Colonic mucosa (tissue), 4 donors: Measurements from ENCODE around the gene RAB12. TPM values are rescaled to one million over a fixed set of nuclear protein-coding genes. Genes with fewer than 3 reads are reported as not detected.

ENCODE experiments used
- DNase-seq: peaks from one replicate; pipeline ENCODE4 v3.0.0-alpha.2; 2020
- H3K27ac ChIP-seq: fragments of 200-600 bp; one replicate; pipeline ENCODE4 v1.8.0; 2021
- H3K27me3 ChIP-seq: fragments of 200-600 bp; one replicate; pipeline ENCODE4 v1.8.0; 2021
- H3K36me3 ChIP-seq: fragments of 200-600 bp; one replicate; pipeline ENCODE4 v1.8.0; 2021
- H3K4me1 ChIP-seq: fragments of 200-600 bp; one replicate; pipeline ENCODE4 v1.8.0; 2021; ENCODE audit warnings: mild to moderate bottlenecking
- H3K4me3 ChIP-seq: fragments of 200-600 bp; one replicate; pipeline ENCODE4 v1.8.0; 2021
- H3K9ac ChIP-seq, 2 donors: one replicate each; pipeline ENCODE4 v1.7.0; 2013; ENCODE audit warnings: control low read depth in 2 of 2, low read depth in 2 of 2, low read length in 2 of 2
- H3K9me3 ChIP-seq: fragments of 200-600 bp; one replicate; pipeline ENCODE4 v1.8.0; 2021
- intact Hi-C: fragments of 100-400 bp; cut with DNase I; formaldehyde crosslinking; loops from one replicate; pipeline ENCODE4 v1.14.1; 2022
- total RNA-seq, 2 donors: library from RNA; stranded (reverse); fragmentation: NEBNext Ultra II Directional in 1 of 2; extraction: Animal tissue kit (Norgen Biotek cat#: 25700) in 1 of 2; gene quantifications; one replicate each; pipeline ENCODE4 v1.2.1, GENCODE V29; 2021
- TF ChIP-seq, protein P1 (sequence below): fragments of 200-600 bp; IDR thresholded peaks from one replicate; pipeline ENCODE4 v1.8.0; 2022; ENCODE audit warnings: antibody characterized with exemption, mild to moderate bottlenecking
- donor health status: healthy.
- donor health status: DM: no; HTN: no; CAD: no.
- donor health status: DM: no; HTN: no; CAD: no.

The RAB12 gene
- total RNA-seq, 2 donors from 2014 or later: 11.2 to 19.6 TPM

DNA sequence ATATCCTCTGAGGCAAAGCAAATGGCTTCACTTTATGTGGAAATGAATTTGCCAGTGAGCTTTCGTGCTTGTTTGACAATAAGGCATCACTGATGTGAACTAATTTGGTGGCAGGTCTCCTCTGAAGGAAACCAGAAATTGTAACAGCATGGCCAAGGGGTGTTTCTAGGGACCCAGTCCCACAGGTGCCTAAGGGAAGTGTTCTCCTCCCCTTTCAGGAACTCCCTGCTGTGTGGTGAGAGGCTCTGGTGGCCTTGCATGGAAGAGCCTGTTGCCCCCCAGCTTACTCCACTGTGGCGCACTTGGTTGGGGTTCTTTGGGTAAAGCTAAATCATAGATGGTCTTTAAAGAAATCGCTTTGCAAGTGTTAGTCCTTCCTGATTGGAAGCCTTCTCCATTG lies 20.4 kb downstream of the RAB12 start:
- no peak overlapping the region for H3K9ac ChIP-seq
- H3K9me3 ChIP-seq: no peaks in the 10 kb centered on the region
- no peaks in the 10 kb centered on the region for H3K4me1 ChIP-seq
- no peak for DNase-seq
- H3K4me3 ChIP-seq: no peak overlapping the region
- peaks cover 3% of the 10 kb centered on the region for H3K36me3 ChIP-seq
- intact Hi-C loops: no loop called here
- TF ChIP-seq, protein P1, sequence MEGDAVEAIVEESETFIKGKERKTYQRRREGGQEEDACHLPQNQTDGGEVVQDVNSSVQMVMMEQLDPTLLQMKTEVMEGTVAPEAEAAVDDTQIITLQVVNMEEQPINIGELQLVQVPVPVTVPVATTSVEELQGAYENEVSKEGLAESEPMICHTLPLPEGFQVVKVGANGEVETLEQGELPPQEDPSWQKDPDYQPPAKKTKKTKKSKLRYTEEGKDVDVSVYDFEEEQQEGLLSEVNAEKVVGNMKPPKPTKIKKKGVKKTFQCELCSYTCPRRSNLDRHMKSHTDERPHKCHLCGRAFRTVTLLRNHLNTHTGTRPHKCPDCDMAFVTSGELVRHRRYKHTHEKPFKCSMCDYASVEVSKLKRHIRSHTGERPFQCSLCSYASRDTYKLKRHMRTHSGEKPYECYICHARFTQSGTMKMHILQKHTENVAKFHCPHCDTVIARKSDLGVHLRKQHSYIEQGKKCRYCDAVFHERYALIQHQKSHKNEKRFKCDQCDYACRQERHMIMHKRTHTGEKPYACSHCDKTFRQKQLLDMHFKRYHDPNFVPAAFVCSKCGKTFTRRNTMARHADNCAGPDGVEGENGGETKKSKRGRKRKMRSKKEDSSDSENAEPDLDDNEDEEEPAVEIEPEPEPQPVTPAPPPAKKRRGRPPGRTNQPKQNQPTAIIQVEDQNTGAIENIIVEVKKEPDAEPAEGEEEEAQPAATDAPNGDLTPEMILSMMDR: no peak
- no peaks in the 10 kb centered on the region for H3K27me3 ChIP-seq
- H3K27ac ChIP-seq: no peak overlapping the region

DNA sequence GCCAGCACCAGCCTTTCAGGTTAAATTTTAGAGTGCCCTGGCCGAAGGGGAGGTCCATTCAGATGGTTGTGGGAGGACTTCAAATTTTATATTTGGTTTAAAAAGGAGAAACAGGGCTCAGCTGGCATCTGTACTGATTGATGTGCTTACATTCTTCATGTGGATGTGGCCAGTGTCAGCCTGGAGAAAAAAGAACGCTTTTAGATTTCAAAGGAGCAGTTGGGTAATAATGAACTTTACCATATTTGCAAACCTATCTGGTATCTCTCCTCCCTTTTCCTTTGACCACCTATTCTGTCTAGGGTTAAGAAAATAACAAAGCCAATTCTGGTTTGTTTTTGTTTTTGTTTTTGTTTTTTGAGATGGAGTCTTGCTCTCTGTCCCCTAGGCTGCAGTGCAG lies 21.3 kb downstream of the RAB12 start:
- Histone ChIP-seq H3K4me1 (no peaks in the 10 kb centered on the region), H3K9me3 (no peaks in the 10 kb centered on the region), H3K4me3 (no peak overlapping the region), H3K9ac (no peak overlapping the region), H3K27ac (no peak overlapping the region), H3K27me3 (no peaks in the 10 kb centered on the region), H3K36me3 (peaks cover 3% of the 10 kb centered on the region)
- no peak for DNase-seq
- intact Hi-C loops: no loop called here
- TF ChIP-seq, protein P1: no peak

GRCh38 chr18:8631265-8631664 lies 22.0 kb downstream of the RAB12 start:
- Histone ChIP-seq H3K27me3 (no peaks in the 10 kb centered on the region), H3K36me3 (peaks cover 6% of the 10 kb centered on the region), H3K9ac (no peak overlapping the region), H3K27ac (no peak overlapping the region), H3K9me3 (no peaks in the 10 kb centered on the region), H3K4me3 (no peak overlapping the region), H3K4me1 (no peaks in the 10 kb centered on the region)
- DNase-seq: no peak
- TF ChIP-seq, protein P1: no peak
- intact Hi-C loops: no loop called here

- intact Hi-C loops: no loop called here
- H3K4me1 ChIP-seq: no peaks in the 10 kb centered on the region
- no peak overlapping the region for H3K9ac ChIP-seq
- TF ChIP-seq, protein P1: no peak
- H3K27me3 ChIP-seq: no peaks in the 10 kb centered on the region
- H3K4me3 ChIP-seq: no peak overlapping the region
- H3K36me3 ChIP-seq: peaks cover 10% of the 10 kb centered on the region
- H3K27ac ChIP-seq: no peak overlapping the region
- no peaks in the 10 kb centered on the region for H3K9me3 ChIP-seq
- no peak for DNase-seq
Measured at GRCh38 chr18:8632386-8632785, 23.1 kb downstream of the RAB12 start.

DNA sequence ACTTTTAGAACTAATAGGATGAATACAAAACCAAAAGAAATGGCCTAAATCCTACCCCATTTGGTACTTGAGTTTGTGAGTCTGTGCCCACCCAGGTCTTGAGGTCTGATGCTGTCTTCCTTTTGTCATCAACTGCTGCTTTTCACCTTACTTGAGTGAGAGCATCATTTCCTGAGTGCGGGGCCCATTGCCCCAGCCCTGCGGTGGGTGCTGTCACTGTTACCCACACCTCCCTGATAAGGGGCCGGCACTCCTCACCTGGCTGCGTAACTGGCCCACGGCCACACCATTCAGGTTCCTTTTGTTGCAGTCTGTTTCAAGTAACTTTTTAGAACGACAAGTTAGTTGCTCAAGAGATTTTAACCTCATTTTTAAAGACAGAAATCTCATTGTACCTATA lies 25.3 kb downstream of the RAB12 start:
- Histone ChIP-seq H3K4me1 (no peaks in the 10 kb centered on the region), H3K9me3 (no peaks in the 10 kb centered on the region), H3K36me3 (peaks cover 10% of the 10 kb centered on the region), H3K27ac (no peak overlapping the region), H3K4me3 (no peak overlapping the region), H3K27me3 (no peaks in the 10 kb centered on the region), H3K9ac (no peak overlapping the region)
- TF ChIP-seq, protein P1: no peak
- intact Hi-C loops: no loop called here
- DNase-seq: no peak

DNA sequence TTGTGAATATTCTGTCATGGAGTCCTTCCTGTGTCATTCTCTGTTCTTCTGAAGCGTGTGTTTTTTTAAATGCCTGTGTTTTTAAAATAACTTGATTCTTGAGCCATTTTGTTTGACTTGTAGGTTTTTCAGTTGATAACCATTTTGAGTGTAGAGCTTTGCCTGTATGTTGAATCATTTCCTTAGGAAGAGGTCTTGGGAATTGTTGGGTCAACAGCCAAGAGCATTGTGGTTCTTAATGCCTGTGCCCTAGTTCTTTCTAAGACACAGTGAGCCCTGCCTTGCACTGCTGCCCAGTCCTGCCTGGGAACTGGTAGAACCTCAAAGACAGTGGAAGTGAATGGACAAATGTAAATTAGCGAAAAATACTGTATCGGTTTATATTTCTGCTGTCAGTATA lies 25.9 kb downstream of the RAB12 start:
- Histone ChIP-seq H3K4me3 (no peak overlapping the region), H3K27ac (no peak overlapping the region), H3K9me3 (no peaks in the 10 kb centered on the region), H3K4me1 (no peaks in the 10 kb centered on the region), H3K27me3 (no peaks in the 10 kb centered on the region), H3K9ac (no peak overlapping the region), H3K36me3 (peaks cover 10% of the 10 kb centered on the region)
- intact Hi-C loops: no loop called here
- TF ChIP-seq, protein P1: no peak
- DNase-seq: no peak
